HG02943 (cell line): ENCODE measurements around the gene SATB2.

Experiments used
- ATAC-seq: cut with Tn5 transposase; IDR thresholded peaks from one replicate; pipeline ENCODE4 v1.9.1; 2021; ENCODE audit warnings: mild to moderate bottlenecking, low read depth, moderate library complexity; ENCODE audit not compliant: unreplicated experiment

Gene SATB2

GRCh38 chr2:199273042-199273511, 184.7 kb downstream of the SATB2 start:
- ATAC-seq, result no peak

- ATAC-seq, result no peak
Measured at GRCh38 chr2:199261936-199262335, 195.8 kb downstream of the SATB2 start.

DNA sequence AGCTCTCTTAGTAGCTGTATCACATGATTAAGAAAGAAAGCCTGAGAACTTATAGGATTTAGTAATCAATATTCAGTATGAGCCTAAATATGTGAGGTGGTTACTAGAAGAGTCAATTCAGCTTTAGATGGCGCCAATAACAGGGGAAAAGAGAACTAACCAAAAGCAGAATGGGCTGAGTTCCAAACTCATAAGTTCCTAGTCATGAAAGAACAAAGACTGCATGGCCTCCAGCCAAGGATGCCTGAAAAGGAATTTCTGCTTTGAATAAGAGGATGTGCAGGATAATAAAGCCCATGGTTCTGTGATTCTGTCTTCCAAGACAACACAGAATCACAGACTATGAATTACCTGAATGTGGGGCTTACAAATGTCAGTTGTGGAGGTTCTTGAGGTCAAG, 196.5 kb downstream of the SATB2 start:
- ATAC-seq, result no peak

GRCh38 chr2:199259671-199260070, 198.1 kb downstream of the SATB2 start:
- ATAC-seq, result no peak

- ATAC-seq, result no peak
Measured at GRCh38 chr2:199258291-199258690, 199.4 kb downstream of the SATB2 start.

DNA sequence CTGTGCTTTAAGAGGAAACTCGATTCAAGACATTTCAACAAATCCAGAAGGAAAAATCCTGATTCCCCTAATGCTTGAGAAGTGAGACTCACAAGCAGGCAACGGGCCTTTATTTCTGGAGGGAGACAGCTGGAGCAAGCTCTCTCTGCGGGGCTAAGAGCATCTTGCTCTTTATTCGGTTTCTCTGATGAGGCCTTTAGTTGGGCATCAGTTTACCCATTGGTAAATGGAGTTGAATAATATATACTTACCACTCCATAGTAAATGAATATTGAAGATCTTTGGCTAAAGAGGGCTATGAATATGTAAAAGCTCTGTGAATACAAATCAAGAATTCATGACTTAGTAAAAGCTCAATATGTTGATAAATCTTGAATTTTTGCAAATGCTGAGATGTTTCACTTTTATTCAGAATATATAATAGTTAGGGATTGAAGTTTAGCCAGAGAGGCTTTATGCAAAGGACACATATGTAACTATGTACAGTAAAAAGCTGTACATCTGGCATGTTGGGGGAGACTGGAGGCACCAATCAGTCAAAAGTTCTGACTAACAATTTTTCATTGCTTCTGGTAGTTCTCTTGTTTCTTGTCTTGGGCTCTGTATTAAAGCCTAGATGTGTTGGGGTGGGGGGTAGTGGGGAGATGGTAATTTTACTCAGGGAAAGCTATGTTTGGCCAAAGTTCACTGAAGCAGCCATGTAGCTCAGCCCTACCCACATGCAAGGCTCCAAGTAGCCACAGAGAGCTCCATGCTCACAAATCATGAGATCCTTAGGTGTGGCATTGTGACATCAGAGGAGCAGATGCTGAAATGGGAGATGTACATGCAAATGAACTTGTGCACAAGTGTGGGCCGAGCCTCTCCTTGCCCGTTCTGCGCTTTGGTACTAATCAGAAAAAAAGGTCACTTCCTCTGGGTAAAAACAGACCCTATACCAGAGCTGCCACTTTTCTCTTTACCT, 200.2 kb downstream of the SATB2 start:
- no peak for ATAC-seq

DNA sequence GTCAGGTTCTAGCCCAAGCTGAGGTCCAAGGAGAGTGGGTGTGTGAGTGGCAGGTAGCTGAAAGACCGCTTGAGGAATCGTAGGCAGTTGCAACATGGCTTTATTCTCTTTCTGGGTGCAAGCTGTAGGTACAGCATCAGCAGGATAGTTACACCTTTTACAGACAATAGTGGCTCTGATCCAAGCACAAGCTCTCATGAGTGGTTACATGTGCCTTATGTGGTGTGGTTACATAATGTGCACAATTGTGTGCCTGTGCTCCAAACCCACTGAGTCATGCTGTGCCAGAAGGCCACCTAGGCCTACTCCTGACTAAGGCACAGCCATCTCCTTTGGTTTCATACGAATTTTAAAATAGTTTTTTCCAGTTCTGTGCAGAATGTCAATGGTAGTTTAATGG, 227.6 kb downstream of the SATB2 start:
- no peak for ATAC-seq

GRCh38 chr2:199228887-199229819, 228.6 kb downstream of the SATB2 start:
- ATAC-seq, result peak; percentile 62

GRCh38 chr2:199223791-199224190, 233.9 kb downstream of the SATB2 start:
- no peak for ATAC-seq

- ATAC-seq, result no peak
Measured at GRCh38 chr2:199220920-199221319, 236.8 kb downstream of the SATB2 start.

DNA sequence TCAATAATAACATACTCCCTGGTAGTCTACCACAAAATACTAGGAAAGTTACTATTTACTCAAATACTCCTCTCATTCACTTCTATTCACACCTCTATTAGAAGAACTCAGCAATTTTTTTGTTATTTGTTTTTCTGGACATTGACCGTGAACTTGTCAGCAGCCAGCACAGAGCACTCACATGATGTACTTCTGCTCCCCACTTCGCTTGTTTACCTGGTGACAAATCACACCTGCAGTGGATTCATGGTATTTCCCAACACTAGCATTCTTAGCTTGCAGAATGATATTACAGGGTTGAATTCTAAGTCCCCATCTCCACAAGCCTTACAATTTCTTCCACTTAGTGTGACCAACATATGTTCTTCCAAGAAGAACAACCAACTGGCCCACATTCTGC, 238.2 kb downstream of the SATB2 start:
- no peak for ATAC-seq
